Measurements from ENCODE around the gene CPLANE1.
"Not testable (repeated sequence)": the region's sequence is repeated elsewhere in the genome, so short reads cannot be mapped to it uniquely, and the experiment has no call there.

CPLANE1 gene

GRCh38 chr5:37088009-37088408, 161.2 kb downstream of the CPLANE1 start:
- no peak overlapping the region for H3K4me3 ChIP-seq (ENCODE audit: low read depth, low read length)
- no peak for TF ChIP-seq CTCF (IDR thresholded peaks at IDR 0.05; ENCODE audit: low read depth, low read length, missing control alignments)
- no peak for DNase-seq (ENCODE audit: low read depth)

- TF ChIP-seq CTCF (IDR thresholded peaks at IDR 0.05; ENCODE audit: low read depth, low read length, missing control alignments): no peak
- no peak for DNase-seq (ENCODE audit: low read depth)
- H3K4me3 ChIP-seq (ENCODE audit: low read depth, low read length): no peak overlapping the region
Measured at GRCh38 chr5:37086466-37087173, 162.6 kb downstream of the CPLANE1 start.

GRCh38 chr5:37086026-37086425, 163.2 kb downstream of the CPLANE1 start:
- DNase-seq (ENCODE audit: low read depth); H3K4me3 ChIP-seq (ENCODE audit: low read depth, low read length): not testable (repeated sequence)

- H3K4me3 ChIP-seq (ENCODE audit: low read depth, low read length); DNase-seq (ENCODE audit: low read depth): not testable (repeated sequence)
Measured at GRCh38 chr5:37082977-37083376, 166.2 kb downstream of the CPLANE1 start.

GRCh38 chr5:37080697-37081096, 168.5 kb downstream of the CPLANE1 start:
- TF ChIP-seq CTCF (IDR thresholded peaks at IDR 0.05; ENCODE audit: low read depth, low read length, missing control alignments): no peak
- no peak for DNase-seq (ENCODE audit: low read depth)
- H3K4me3 ChIP-seq (ENCODE audit: low read depth, low read length): no peak overlapping the region

GRCh38 chr5:37077146-37077545, 172.0 kb downstream of the CPLANE1 start:
- H3K4me3 ChIP-seq (ENCODE audit: low read depth, low read length): no peak overlapping the region
- DNase-seq (ENCODE audit: low read depth): no peak
- no peak for TF ChIP-seq CTCF (IDR thresholded peaks at IDR 0.05; ENCODE audit: low read depth, low read length, missing control alignments)

GRCh38 chr5:37075399-37075950, 173.7 kb downstream of the CPLANE1 start:
- DNase-seq (ENCODE audit: low read depth): no peak
- TF ChIP-seq CTCF (IDR thresholded peaks at IDR 0.05; ENCODE audit: low read depth, low read length, missing control alignments): no peak
- H3K4me3 ChIP-seq (ENCODE audit: low read depth, low read length): no peak overlapping the region

- no peak for TF ChIP-seq CTCF (IDR thresholded peaks at IDR 0.05; ENCODE audit: low read depth, low read length, missing control alignments)
- H3K4me3 ChIP-seq (ENCODE audit: low read depth, low read length): no peak overlapping the region
- DNase-seq (ENCODE audit: low read depth): no peak
Measured at GRCh38 chr5:37071901-37072581, 177.1 kb downstream of the CPLANE1 start.

Measured in GM12864 (cell line).